NCI-H1105 treated with DMSO at 0.1 percent for 48 hours (cell line): Measurements from ENCODE around the gene SMYD1.

Experiments used
- DNase-seq: peaks from one replicate; lab custom pipeline; 2025; lab: John Stamatoyannopoulos, UW

The SMYD1 gene

GRCh38 chr2:88088999-88089398 is 21.4 kb downstream of the SMYD1 start:
- DNase-seq, result no peak

- no peak for DNase-seq
Observed at GRCh38 chr2:88090446-88091283, 23.0 kb downstream of the SMYD1 start.

- DNase-seq, result no peak
Observed at GRCh38 chr2:88091943-88092342, 24.3 kb downstream of the SMYD1 start.

- no peak for DNase-seq
Observed at GRCh38 chr2:88092773-88093172, 25.1 kb downstream of the SMYD1 start.

GRCh38 chr2:88095022-88095421 is 27.4 kb downstream of the SMYD1 start:
- no peak for DNase-seq

GRCh38 chr2:88096708-88097107 is 29.1 kb downstream of the SMYD1 start:
- DNase-seq, result no peak

GRCh38 chr2:88097192-88097591 is 29.6 kb downstream of the SMYD1 start:
- no peak for DNase-seq

- no peak for DNase-seq
Observed at GRCh38 chr2:88097891-88098557, 30.4 kb downstream of the SMYD1 start.

GRCh38 chr2:88098558-88098900 is 30.9 kb downstream of the SMYD1 start:
- DNase-seq, result no peak

GRCh38 chr2:88099798-88100488 is 32.3 kb downstream of the SMYD1 start:
- DNase-seq, result no peak

GRCh38 chr2:88100489-88100858 is 32.8 kb downstream of the SMYD1 start:
- no peak for DNase-seq

- no peak for DNase-seq
Observed at GRCh38 chr2:88108796-88109195, 41.2 kb downstream of the SMYD1 start.

- DNase-seq, result no peak
Observed at GRCh38 chr2:88110830-88111229, 43.2 kb downstream of the SMYD1 start.

GRCh38 chr2:88113069-88113468 is 45.4 kb downstream of the SMYD1 start:
- no peak for DNase-seq

- DNase-seq, result no peak
Observed at GRCh38 chr2:88114889-88115288, 47.3 kb downstream of the SMYD1 start.

GRCh38 chr2:88115825-88116518 is 48.3 kb downstream of the SMYD1 start:
- no peak for DNase-seq

GRCh38 chr2:88116669-88117432 is 49.2 kb downstream of the SMYD1 start:
- no peak for DNase-seq

- DNase-seq, result no peak
Observed at GRCh38 chr2:88117973-88118372, 50.3 kb downstream of the SMYD1 start.

GRCh38 chr2:88121678-88122077 is 54.1 kb downstream of the SMYD1 start:
- no peak for DNase-seq

- DNase-seq, result no peak
Observed at GRCh38 chr2:88122141-88122884, 54.7 kb downstream of the SMYD1 start.
